HL-60/S4 treated with phorbol 12-myristate 13-acetate at 8.2 ng/mL for 4 days and 3 days (cell line): Measurements from ENCODE around the gene NEK2.

Experiments
- in situ Hi-C: fragments of 300-500 bp; cut with MboI; formaldehyde crosslinking; loops from 2 replicates; pipeline ENCODE4 v1.15.0; 2022; ENCODE audit warnings: low sequenced_read_pairs

Gene NEK2

DNA sequence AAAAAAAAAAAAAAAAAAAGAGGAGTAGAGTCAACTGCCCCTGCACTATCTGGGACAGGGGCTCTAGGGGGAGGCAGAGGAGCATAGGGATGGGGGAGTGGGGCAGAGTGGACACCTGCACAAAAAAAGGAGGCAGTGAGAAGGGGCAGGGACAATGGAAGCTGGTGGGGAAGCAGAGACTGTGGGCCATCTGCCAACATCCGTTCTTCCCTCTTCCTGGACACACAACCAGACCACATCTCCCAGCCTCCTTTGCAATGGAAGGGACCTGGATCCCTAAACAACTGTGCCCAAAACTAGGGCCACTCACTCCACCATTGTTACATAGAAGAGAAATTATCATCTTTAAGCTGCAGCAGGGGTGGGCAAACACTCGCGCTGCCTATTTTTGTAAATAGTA lies 38.4 kb downstream of the NEK2 start:
- in situ Hi-C loops, result loop anchor here (25.0 kb wide), 1 partner anchor 300 kb away; the partner anchor contains the start of gene TRAF5

DNA sequence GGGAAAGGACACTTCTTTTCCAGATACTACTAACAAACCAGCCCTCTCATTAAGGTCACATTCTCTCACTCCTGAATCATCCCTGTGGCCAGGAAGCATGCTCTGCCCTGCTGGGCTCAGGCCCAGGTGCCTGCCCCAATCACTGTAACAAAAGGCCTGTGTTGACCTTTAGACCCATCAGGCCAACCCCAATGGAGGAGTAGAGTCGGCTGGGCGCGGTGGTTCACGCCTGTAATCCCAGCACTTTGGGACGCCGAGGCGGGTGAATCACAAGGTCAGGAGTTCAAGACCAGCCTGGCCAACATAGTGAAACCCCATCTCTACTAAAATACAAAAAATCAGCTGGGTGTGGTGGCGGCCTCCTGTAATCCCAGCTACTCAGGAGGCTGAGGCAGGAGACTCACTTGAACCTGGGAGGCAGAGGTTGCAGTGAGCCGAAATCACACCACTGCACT lies 38.8 kb downstream of the NEK2 start:
- in situ Hi-C loops, result loop anchor here (25.0 kb wide), 1 partner anchor 299 kb away; the partner anchor contains the start of gene TRAF5

DNA sequence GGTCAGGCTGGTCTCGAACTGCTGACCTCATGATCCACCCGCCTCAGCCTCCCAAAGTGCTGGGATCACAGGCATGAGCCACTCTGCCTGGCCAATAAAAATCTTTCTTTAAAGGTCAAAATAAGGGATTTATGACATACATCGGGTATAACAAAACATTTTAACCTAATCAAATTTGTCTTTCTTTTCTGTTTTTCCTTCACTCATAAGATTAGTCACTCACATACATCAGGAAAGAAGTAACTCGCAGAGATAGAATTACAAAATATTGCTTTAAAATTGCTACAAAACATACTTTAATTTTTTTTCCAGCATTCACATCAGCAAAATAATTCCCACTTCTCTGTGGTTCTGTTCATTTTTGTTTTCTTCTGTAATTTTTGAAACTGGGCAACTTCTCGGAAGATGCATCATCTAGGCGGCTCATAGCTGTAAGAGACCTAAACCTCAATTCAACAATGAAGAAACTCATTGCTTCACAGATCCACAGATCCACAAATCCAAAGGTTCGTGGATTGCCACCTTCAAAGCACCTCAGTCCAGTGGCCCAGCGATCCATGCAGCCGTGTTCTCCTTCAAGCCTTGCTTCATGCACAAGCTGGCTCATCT lies 39.7 kb downstream of the NEK2 start:
- in situ Hi-C loops, result loop anchor here (25.0 kb wide), 1 partner anchor 298 kb away; the partner anchor contains the start of gene TRAF5

DNA sequence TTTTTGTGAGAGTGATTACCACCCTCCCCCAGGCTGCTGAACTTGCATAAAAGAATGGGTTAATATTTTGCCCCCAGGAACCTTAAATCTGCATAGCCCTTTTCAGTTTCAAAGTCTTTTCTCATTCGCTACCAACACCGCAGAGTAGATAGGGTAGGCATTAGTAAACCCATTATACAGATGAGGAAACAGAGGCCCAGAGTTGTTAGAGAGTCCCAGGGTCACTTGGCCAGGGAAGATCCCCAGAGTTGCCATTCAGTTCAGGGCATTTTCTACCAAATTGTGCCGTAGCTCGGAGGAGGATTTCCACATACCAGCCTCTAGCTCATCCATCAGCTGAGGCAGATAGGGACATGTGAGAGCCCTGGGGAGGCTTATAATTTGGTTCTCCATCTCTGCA lies 40.5 kb downstream of the NEK2 start:
- in situ Hi-C loops, result loop anchor here (25.0 kb wide), 1 partner anchor 298 kb away; the partner anchor contains the start of gene TRAF5

DNA sequence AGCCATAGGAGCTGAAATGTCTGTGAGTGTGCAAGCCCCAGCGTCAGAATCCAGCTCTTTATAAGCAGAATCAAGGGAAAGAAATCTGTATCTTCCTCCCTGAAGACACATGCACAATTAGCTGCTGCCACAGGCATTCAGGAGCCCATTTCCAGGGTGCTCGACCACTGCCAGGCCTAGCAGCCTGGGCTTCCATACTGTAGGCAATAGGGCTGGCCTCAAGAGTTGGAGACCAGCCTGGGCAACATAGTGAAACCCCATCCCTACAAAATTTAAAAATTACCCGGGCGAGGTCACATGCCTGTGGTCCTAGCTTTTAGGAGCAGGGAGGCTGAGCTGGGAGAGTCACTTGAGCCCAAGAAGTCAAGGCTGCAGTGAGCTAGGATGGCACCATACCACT lies 41.0 kb downstream of the NEK2 start:
- in situ Hi-C loops, result loop anchor here (25.0 kb wide), 1 partner anchor 297 kb away; the partner anchor contains the start of gene TRAF5

DNA sequence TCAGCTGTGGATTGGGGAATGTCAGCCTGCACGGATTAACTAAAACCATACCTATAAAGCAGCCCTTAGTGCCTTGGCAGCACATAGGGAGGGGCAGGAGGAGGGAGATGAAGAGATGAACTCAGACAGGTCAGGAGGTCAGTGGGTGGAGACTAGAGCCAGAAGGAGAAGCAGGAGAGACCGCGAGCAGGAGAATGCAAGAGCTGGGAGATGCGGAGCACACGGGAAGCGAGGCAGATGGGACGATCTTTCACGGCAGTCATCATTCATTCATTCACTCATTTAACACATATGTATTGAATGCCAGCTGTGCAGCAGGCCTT lies 41.9 kb downstream of the NEK2 start:
- in situ Hi-C loops, result loop anchor here (25.0 kb wide), 1 partner anchor 296 kb away; the partner anchor contains the start of gene TRAF5

DNA sequence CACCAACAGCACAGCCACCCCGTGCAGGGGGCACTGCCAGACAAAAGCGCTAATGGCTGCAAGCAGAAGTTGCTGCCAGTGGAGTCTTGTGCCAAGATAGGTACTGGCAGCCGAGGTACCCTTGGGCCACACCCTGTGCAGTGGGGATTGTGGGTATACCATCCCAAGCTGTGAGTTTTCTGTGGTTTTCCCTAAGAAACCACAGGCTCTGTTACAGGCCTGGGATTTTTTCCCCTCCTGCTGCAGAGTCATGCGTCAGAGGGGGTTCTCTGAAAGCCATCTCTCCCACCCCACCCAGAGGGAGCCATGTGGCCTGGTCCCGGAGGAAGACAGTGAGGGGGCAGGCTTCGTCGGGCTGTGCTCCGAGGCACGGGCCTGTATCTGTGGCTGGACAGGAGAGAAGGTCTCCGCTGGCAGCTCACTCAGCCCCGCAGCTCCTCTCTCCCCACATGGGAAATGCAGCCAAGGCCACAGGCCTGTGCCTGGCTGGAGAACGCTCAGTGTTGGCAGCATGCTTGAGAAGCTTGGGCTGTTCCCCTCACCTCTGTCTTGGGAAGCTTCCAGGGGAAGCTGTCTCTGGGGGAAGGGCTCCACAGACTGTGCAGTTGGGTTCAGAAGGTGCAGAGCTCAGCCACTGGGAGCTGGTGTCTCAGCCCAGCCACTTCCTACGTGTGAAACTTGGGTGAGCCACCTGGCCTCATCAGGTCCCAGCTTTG lies 42.5 kb downstream of the NEK2 start:
- in situ Hi-C loops, result loop anchor here (25.0 kb wide), 1 partner anchor 296 kb away; the partner anchor contains the start of gene TRAF5

DNA sequence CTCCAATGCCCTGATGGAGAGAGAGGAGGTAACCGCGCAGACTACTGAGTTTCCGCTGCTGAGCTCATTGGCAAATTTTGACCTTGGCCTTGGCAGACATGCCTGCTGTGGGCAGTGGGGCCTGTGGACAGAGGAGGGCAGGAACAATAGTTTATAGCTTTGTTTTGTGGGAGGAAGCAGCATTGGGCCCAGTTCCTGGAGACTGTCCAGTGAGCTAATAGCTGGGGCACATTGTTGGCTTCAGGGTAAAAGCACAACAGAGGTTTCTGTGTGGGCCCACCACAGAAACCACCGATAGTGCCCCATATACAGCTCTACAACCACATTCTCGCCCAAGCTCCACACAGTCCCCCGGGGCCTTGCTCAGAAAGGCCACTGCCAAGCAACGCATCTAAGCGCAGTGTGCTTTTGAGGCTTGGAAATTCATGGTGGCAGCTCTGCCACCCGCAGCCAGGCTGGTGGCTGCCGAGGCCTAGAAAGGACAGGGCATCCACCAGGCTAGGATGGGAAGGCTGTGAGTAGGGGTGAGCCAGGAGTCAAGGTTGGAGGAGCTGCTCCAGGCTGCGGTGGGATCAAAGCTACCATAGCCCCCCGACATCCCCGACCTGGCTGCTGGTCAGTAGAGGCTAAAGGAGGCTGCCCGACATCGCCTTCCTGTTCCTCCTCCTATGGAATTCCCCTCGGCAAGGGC lies 43.2 kb downstream of the NEK2 start:
- in situ Hi-C loops, result loop anchor here (25.0 kb wide), 1 partner anchor 295 kb away; the partner anchor contains the start of gene TRAF5

DNA sequence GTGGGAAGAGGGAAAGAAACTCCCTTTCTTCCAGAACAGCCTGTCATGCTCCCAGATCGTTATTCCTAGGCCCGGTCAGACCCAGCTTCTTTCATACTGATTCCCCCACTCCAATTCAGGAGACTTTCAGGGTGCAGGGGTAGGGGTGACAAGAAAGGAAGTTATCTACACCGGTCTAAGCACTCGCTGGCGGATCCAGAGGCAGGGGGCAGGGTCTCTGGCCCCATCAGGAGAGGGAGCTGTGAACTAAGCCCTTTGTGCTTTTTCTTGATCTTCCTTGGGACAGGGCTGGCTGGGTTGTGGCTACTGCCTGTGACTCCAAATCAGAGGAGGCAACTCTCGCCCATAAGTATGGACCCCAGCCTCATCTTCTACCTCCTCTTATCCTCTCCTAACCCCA lies 44.3 kb downstream of the NEK2 start:
- in situ Hi-C loops, result loop anchor here (25.0 kb wide), 1 partner anchor 294 kb away; the partner anchor contains the start of gene TRAF5

DNA sequence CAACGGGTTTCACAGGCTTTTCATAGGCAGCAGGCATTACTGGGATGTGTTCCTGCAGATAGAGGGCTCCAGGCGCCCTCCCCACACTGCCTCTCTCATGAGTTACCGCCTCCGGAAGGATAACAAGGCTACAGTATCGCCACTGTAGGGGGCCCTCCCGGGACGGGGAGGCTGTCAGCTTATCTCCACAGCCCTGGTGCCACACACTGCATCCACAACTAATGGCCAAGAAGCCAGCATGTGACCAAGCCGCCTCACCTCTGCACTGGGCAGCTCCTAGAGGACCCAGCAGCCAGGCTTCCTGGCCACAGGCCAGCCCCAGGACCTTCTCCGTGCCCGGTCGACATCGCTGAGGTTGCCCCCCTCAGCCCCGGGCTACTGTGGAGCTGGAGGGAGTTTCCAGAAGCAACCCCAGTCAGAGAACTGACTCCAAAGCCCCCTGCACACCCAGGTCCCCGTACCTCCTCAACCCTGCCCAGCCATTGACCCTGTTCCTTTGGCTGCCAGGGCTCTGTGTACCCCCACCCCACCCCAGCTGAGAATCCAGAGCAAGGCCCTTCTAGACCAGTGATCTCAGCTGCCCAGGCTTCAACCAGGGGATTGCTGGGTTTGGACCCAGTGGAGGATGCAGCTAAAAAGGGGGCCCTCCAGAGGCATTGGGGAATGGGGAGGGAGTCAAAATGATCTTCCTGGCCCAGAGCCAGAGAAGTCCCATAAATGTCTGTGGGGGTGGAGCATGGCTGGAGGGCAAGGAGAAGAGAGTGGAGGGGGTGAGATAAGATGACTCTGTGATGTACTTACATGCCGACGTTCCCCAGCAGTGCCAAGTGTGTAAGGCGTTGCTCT lies 45.0 kb downstream of the NEK2 start:
- in situ Hi-C loops, result loop anchor here (25.0 kb wide), 1 partner anchor 293 kb away; the partner anchor contains the start of gene TRAF5

DNA sequence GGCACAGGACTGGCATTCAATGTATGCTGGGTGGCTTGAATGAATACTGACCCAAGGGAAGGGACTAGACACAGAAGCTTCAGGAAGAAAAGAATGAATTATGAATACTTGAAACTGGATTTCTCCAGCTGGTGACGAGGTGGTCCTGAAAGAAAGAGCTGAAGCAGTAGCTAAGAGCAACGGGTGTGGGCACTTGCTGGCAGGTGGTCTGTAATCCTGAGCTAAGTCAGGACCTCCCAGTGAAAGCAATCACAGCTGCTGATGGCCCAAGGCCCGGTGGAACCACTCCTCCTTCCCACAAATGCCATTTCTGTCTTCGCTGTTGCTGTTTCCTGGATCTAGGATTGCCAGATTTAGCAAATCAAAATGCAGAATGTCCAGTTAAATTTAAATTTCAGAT lies 47.0 kb downstream of the NEK2 start:
- in situ Hi-C loops, result loop anchor here (25.0 kb wide), 1 partner anchor 291 kb away; the partner anchor contains the start of gene TRAF5

DNA sequence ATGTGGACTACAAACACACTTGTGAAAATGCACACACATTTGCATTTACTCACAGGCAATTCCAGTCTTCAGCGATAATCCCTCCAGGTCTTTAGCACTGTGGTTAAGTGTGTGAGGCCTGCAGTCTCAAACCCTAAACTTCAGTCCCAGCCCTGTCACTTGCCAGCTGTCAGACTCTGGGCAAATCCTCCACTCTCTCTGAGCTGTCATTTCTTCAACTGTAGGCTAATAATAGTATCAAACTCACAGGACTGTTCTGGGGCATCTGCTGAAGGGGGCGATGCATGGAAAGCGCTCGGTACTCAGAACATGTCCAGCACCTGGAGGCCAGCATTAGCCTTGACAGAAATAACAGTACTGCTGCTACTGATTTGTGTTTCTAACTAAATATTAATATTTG lies 48.2 kb downstream of the NEK2 start:
- in situ Hi-C loops, result loop anchor here (25.0 kb wide), 1 partner anchor 290 kb away; the partner anchor contains the start of gene TRAF5

DNA sequence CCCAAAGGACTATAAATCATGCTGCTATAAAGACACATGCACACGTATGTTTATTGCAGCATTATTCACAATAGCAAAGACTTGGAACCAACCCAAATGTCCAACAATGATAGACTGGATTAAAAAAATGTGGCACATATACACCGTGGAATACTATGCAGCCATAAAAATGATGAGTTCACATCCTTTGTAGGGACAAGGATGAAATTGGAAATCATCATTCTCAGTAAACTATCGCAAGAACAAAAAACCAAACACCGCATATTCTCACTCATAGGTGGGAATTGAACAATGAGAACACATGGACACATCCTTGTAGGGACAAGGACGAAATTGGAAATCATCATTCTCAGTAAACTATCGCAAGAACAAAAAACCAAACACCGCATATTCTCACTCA lies 49.6 kb downstream of the NEK2 start:
- in situ Hi-C loops, result loop anchor here (25.0 kb wide), 1 partner anchor 289 kb away; the partner anchor contains the start of gene TRAF5

DNA sequence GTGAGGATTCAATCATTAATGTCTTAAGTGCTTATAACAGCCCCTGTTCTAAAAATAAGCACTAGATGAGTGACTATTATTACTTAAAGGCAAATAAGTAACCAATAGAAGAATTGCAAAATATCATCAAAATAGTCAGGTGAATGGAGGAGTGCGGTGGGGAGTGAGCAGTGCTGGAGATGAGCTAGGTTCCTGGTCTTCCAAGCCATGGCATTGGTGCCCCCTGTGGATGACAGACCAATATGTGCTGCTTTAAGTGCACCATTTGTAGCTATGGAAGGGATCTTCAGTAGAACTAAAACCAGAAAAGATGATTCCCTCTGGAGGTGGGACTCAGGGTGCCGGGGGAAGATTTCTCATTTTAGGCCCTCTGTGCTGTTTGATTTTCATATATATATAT lies 50.4 kb downstream of the NEK2 start:
- in situ Hi-C loops, result loop anchor here (25.0 kb wide), 1 partner anchor 288 kb away; the partner anchor contains the start of gene TRAF5

DNA sequence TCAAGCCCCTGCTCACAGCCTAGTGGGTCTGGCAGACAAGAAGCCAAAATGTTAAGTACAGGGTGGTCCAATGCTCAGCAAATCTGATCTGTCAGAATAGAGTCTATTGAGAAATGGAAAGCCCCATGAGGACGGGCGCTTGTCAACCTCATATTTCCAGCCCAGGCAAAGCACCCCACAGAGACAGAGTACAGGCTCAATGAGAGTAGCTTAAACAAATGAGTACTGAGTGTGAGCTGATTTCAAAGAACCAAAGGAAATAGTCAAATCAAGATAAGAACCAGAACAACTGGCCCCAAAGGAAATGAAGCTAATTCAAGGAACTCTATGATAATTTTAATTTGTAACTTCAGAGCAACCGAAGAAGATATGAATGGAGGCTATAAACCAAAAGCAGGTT lies 51.9 kb downstream of the NEK2 start:
- in situ Hi-C loops, result no loop called here

DNA sequence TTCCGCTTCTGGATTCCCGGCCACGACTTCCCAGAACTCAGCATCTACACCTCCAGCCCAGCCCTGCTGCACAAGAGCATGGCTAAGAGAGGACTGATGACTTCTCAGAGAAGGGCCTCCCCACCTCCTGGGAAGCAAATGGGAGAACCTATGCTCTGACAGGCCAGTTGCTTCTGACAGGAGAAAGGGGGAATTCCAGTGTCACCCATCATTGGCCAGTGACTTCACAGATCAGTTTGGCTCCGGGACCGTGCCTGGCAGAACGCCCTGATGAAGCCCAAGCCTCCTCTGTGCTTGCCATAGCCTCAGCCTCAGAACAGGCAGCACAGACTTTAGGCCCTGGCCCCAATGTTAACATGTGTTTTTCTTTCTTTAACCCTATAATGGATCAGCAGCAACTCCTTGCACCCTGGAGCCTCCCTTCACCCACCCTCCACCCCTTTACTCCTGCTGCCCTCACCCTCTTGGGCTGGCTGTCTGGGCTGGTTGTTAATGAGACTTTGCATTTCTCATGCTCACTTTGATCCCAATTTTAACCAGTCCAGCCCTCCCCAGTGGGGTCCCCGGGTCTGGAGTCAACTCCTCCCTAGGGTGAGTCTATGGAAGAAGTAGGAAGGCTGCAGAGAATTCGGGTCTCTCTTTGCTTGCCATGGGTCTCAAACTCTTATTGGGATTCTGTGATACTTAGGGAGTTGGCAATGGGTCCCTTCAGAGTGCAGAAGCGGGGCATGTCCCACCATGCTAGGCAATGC lies 53.8 kb downstream of the NEK2 start:
- in situ Hi-C loops, result no loop called here

DNA sequence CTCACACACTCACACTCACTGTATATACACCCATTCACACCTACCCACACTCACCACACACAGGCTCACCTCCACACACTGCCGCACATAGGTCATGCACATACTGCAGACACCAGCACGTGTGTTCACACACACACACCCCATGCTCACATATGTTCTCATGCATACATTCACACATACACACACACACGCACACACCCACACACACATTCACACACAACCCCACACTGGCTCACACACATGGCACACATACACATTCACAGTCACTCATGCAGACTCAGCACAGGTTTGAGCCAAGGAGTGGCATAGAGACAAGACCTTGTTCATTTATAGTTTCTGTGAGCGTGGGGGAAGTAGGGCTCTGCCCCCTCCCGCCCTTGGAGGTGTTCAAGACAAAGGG lies 55.3 kb downstream of the NEK2 start:
- in situ Hi-C loops, result no loop called here

DNA sequence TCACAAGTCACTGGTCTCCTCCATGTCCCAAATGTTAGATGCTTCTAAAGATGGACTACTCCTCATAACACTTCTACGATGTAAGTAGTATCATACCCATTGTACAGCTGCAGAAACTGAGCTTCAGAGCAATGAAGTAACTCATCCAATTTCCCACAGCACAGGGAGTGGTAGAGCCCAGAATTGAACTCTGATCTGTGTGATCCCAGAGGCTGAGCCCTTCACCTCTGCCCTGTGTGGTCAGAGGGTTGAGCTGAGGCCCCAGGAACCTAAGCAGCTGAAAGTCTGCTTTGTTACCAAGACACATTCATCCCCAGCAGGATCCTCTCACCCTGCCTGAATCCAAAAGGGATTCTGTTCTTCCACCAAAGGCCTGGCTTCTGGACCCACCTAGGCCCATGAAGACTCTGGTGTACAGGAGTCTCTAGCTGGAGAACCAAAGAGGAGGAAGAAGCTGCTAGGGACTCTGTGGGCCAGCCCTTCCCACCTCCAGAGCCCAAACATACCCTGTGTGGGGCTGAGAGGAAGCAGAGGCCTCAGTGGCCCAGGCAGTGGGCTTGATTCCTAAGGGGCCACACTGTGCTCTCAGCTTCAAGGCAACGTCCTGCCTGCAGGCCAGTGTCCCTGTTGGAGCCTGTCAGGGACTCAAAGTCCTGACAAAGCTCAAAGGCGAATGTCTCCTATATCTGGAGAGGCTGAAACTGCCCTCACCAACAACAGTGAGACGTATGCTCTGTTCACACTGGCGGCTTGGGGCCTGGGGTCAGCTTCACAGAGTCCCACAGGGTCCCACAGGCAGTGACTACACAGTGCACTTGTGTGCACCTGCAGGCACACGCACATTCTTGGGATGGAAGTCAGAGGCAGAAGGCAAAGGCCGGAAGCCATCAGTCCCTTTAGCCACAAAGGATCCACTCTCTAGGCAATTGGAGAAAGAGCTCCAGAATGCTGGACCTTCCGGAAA lies 56.1 kb downstream of the NEK2 start:
- in situ Hi-C loops, result no loop called here
